A549 treated with DMSO at 1 μM for 4 hours (cell line): ENCODE results near the gene TAF1. TPM values are rescaled to one million over a fixed set of nuclear protein-coding genes. Genes with fewer than 3 reads are reported as not detected.

Source experiments
- total RNA-seq: library from RNA; stranded (reverse); fragments of 200-300 nt; extraction: Qiagen RNA extraction; gene quantifications from 5 replicates; pipeline ENCODE4 v1.2.3, GENCODE V29; 2022; ENCODE audit warnings: low read depth

TAF1 gene
- 15.4 to 18.7 TPM (median 17.8 TPM) in 5 replicates for total RNA-seq

GRCh38 chrX:71365875-71366673 lies at the start of gene TAF1:
Gene TAF1, plus strand, starts transcription at chrX:71366357. Its CDS starts 18 bp downstream, at chrX:71366375.

Other genes with a start within 250 kb of the TAF1 start
- gene MED12, start 247.8 kb upstream of the TAF1 start, total RNA-seq = 10.4 to 14.4 TPM (median 11.6 TPM) in 5 replicates
- gene NLGN3, start 221.5 kb upstream of the TAF1 start, total RNA-seq = 0.91 to 1.4 TPM (median 0.94 TPM) in 5 replicates
- gene GJB1, start 143.1 kb upstream of the TAF1 start, total RNA-seq = 0.06 to 0.08 TPM (median 0.08 TPM) in 3 of 5 replicates, not detected in the others
- 10.9 to 15.6 TPM (median 13.2 TPM) in 5 replicates for gene ZMYM3, start 112.2 kb upstream of the TAF1 start, total RNA-seq
- 321 to 424 TPM (median 385 TPM) in 5 replicates for gene NONO, start 82.7 kb upstream of the TAF1 start, total RNA-seq
- gene ITGB1BP2, start 64.6 kb upstream of the TAF1 start, total RNA-seq = 0.81 to 1.2 TPM (median 1.1 TPM) in 5 replicates
- 27.4 to 46.5 TPM (median 43.5 TPM) in 5 replicates for gene OGT, start 166.7 kb downstream of the TAF1 start, total RNA-seq
- 1.1 to 1.8 TPM (median 1.2 TPM) in 5 replicates for gene GCNA, start 212.1 kb downstream of the TAF1 start, total RNA-seq